SH-SY5Y (cell line): ENCODE results near the gene ENOX1.

ENCODE experiments used
- GATA2 ChIP-seq: IDR thresholded peaks from 2 replicates; pipeline ENCODE4 v1.6.1; 2011; ENCODE audit warnings: mild to moderate bottlenecking, low read depth, low read length
- GATA3 ChIP-seq: IDR thresholded peaks from 2 replicates; pipeline ENCODE4 v1.6.1; 2011; ENCODE audit warnings: low read depth, mild to moderate bottlenecking, low read length, moderate library complexity

GRCh38 chr13:43389983-43390382 lies 396.8 kb downstream of the ENOX1 start:
- TF ChIP-seq GATA2 (no peak), GATA3 (no peak)
